LNCAP (cell line): Measurements from ENCODE around the gene GNA14.

Experiments
- CTCF ChIP-seq: fragments of 450-650 bp; IDR thresholded peaks from 2 replicates; pipeline ENCODE4 v1.5.1; 2017; ENCODE audit warnings: mild to moderate bottlenecking

GNA14 gene

GRCh38 chr9:77403239-77403638 is 244.9 kb downstream of the GNA14 start:
- no peak for TF ChIP-seq CTCF

DNA sequence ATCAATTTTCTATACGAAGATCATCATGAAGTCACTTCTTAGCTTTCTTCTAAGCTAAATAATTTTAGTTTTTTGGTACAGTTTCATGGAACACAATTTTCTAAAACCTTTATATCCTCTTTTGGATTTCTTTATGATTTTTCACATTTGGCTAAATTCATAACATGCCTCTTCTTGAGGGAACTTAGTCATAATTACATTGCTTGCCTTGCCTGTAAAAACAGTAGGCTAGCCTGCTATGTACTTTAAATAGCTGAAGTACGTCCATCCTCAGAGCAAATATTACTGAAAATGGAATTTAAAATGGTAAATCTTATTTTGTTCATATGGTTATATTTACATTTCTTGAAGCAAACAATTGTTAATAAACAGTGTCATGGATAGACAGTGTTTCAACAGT is 245.8 kb downstream of the GNA14 start:
- no peak for TF ChIP-seq CTCF

- TF ChIP-seq CTCF = no peak
Observed at GRCh38 chr9:77399964-77400363, 248.2 kb downstream of the GNA14 start.

DNA sequence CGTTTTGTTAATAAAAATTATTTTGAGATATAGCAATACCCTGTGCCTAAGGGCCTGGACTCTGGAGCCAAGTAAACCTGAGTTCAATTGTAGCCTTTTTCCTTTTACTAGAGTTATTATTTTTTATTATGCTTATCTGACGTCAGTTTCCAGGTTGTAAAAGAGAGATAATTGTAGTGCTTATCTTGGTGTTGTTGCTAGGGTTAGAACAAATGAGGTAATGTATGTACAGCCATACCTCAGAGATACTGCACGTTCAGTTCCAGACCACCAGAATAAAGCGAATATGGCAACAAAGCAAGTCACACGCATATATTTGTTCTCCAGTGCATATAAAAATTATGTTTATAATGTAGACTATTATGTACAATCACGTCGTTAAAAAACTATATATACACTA is 255.8 kb downstream of the GNA14 start:
- no peak for TF ChIP-seq CTCF

DNA sequence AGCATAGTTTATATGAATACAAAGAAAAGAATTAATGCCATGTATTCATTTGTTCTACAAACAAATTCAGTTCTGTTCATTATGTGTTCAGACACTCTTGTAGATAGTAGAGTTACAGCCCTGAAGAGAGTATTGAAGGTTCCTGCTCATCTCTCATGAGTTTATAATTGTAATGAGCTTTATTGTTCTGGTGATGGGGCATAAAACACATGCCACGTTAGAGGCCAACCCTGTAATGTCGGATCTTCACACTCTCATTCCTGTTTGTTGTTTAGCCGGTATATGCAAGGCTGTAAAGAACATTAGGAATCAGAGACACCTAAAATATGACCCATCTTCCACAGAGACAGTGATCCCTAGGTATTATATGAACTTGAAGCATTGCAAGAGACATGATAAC is 256.3 kb downstream of the GNA14 start:
- no peak for TF ChIP-seq CTCF

- no peak for TF ChIP-seq CTCF
Observed at GRCh38 chr9:77386187-77386586, 261.9 kb downstream of the GNA14 start.

- no peak for TF ChIP-seq CTCF
Observed at GRCh38 chr9:77384406-77384805, 263.7 kb downstream of the GNA14 start.

DNA sequence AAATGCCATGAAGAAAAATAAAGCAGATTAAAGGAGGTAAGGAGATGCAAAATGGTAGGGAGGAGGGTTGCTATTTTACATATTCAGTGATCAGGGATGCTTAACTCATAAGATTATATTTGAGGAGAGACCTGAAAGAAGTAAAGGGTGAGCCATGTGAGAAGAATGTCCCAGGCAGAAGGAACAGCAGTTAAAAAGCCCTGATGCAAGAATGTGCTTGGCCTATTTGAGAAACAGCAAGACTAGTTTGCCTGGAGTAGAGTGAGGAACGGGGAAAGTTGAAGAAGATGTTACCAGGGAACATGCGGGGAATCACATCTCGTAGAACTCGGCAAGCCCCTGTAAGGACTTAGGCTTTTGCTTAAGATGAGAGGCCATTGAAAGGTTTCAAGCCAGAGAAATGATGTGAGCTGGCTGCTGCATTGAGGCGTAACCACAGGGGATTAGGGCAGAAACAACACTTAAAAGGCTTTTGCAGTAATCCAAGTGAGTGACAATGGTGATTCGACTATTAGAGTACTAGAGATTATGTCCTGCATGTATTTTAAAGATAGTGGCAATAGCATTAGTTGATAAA is 272.1 kb downstream of the GNA14 start:
- no peak for TF ChIP-seq CTCF
